HG02884 (cell line): ENCODE measurements around the gene CHMP5.
"Not testable (repeated sequence)": the region's sequence is repeated elsewhere in the genome, so short reads cannot be mapped to it uniquely, and the experiment has no call there.

ENCODE experiments used
- ATAC-seq: cut with Tn5 transposase; IDR thresholded peaks from one replicate; pipeline ENCODE4 v1.9.1; 2021; ENCODE audit warnings: mild to moderate bottlenecking, moderate library complexity; ENCODE audit not compliant: unreplicated experiment

Gene CHMP5

DNA sequence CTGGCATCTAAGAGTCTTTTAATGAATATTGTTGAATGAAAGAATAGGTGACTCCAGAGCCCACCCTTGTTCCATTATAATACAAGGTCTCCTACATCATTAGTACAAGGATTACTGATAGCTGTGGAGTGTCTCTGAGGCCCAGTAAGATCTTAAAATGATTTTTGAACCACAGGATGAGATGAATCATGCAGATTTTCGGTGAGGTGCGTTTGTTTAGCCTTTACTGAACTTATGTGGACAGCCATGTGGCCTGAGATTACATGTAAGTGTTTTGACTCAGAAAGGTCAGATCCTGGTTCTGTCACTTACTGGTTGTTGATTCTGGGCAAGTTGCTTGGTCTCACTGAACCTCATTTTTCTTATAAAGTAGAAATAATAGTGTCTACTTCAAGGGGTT is 47.1 kb downstream of the CHMP5 start:
- no peak for ATAC-seq

DNA sequence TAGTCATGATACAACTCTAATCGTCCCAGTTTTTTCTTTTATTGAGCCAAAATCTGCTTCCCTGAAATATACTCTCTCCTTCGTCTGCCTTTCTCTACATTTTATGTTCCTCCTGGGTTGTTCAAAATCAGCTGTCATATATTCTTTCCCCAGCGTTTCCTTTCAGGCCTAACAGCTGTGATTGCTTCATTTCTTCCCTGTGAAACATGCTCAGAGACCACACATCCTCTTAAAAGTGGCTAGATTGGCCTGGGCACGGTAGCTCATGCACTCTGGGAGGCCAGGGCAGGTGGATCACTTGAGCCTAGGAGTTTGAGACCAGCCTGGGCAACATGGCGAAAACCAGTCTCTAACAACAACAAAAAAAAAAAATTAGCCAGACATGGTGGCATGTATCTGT is 50.5 kb downstream of the CHMP5 start:
- ATAC-seq: no peak

DNA sequence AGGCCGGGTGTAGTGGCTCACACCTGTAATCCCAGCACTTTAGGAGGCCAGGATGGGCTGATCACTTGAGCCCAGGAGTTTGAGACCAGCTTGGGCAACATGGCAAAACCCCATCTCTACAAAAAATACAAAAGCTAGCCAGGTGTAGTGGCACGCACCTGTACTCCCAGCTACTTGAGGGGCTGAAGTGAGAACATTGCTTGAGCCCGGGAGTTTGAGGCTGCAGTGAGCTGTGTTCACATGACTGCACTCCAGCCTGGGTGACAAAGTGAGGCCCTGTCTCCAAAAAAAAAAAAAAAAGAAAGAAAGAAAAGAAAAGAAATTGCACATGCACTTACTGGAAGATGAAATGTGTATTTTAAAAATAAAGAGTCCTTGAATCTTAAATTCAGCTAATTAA is 52.3 kb downstream of the CHMP5 start:
- not testable (repeated sequence) for ATAC-seq

DNA sequence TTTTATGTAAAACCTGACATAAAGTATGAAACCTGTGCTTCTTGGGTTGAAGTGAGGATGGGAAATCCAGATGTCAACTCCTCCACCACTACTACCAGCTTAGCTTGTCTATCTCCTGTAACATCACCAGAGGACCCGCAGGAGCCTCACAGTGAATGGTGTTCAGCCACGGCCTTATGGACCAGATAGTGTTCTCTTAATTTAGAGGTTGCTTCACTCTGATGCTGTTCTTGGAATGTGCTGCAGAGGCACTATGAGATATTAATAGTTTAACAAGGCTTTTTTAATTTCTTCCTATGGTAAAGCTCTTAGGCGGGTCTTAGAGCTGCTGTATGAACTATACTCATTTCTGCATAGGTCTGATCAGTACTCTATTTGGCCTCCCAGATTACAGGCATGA is 53.4 kb downstream of the CHMP5 start:
- no peak for ATAC-seq

DNA sequence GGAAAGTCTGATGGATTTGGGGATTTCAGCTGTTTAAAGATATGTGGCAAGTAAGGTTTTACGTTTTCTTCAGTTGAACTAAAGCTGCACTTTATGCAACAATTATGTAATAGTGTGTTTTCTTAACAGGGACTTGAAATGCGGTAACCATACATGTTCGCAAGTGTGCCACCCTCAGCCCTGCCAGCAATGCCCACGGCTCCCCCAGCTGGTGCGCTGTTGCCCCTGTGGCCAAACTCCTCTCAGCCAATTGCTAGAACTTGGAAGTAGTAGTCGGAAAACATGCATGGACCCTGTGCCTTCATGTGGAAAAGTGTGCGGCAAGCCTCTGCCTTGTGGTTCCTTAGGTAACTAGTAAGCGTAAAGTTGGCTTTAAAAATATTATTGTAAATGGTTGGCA is 53.9 kb downstream of the CHMP5 start:
- ATAC-seq: no peak

DNA sequence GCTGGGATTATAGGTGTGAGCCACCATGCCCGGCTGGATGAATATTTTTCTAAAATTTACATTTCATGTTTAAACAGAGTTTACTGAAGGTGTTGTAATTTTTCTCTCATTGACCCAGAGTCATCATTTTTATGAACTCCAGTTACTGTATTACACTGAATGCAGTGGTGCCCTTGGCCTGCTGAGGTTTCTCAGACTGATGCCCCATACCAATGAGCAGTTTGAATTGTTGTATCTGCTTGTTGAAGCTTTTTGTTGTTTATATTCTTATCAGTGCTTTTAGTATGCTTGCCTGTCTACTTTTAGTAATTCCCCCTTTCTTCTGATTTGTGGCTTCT is 55.4 kb downstream of the CHMP5 start:
- ATAC-seq: no peak

DNA sequence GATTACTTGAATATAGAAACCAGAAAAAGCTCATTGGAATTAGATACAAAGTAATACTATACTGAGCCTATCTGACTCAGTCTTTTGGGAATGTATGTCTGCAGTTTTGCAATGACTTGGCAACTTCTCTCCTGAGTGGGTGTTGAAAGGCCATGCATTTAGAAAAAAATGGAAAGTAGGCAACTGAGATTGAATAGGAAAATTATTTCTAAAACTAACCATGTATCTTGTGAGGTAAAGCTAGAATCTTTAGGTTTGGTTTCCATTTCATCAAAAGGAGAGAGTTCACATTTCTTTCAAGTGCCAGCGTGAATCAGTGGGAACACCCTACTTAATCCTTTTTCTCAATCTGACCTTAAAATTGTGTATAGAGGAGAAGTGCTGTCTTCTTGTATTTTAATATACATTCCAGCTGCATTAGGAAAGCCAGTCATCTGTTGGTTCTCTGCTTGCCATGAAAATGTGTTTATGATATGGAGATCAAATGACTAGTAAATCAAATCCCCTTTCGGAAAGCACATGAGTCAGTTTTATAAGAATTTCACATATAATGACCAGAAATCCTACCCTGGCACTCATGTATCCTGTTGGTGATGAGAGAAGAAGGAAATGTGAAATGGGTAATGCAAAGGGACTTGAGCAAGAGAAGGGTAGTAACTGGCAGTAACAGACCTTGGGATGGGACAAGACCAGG is 55.9 kb downstream of the CHMP5 start:
- ATAC-seq: no peak

DNA sequence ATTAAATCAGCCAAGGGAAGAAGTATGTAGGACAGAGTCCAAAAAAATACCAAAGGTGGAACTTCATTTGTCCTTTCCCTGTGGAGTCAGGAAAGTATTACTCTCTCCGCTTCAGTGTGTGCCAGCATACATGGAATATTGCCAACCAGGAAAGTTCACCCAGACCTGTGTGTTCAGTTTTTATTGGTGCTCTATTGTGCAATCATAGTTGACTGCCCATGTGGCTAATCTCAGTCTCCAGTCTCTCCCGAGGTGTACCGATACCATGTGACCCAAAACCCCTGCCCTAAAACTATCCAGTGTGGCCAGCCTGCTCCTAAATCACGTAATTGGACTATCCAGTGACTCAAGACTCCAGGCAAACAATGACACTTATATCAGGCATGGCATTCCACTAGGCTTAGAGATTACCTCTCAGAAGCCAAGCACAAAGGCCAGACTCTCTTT is 64.3 kb downstream of the CHMP5 start:
- no peak for ATAC-seq

DNA sequence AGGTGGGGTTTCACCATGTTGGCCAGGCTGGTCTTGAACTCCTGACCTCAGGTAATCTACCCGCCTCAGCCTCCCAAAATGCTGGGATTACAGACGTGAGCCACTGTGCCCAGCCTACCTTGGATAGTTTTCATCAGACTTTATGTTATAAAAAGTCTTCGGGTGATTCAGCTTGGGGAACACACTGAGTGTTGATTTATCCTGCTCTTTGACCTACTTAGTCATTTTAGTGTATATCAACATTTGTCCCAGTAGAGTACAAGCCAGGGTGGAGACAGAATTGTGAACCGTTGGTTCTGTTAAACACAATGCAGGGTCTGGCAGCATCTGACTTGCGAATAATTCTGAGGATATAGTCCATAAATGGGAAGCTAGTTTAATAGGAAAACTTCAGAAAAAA is 65.1 kb downstream of the CHMP5 start:
- no peak for ATAC-seq

DNA sequence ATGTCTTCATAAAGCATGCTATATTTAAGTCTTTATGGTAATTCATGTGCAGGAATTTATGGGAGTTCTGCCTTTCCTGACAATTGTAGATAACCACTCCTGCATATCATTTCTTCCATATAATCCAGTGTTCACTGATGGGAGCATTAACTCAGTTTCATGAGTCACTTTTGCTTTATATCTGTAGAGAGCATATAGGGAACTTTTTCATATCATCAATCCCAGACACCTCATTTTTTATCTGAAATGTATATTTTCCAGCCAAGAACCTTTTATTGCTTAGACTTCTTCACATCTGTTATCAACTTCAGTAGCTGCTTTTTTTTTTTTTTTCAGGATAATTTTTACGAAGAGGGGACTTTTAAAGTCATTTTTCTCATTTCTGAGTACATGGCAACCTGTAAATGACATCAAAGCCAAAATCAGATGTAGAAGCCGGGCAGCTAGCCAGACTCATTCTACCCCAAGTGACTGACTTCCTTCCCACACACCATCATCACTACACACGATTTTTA is 66.6 kb downstream of the CHMP5 start:
- no peak for ATAC-seq
